Loucy (cell line): ENCODE data around the gene AFF1.
A peak's percentile ranks its signal among the peaks of the same experiment; 100 is the strongest.
"Not testable (repeated sequence)": the region's sequence is repeated elsewhere in the genome, so short reads cannot be mapped to it uniquely, and the experiment has no call there.

Experiments
- H2AFZ ChIP-seq: fragments of 200-600 bp; sonication (generic); 2 replicates; pipeline ENCODE4 v1.6.0; 2016; ENCODE audit warnings: antibody characterized with exemption, mild to moderate bottlenecking, low read length, moderate library complexity
- H3F3A ChIP-seq: fragments of 200-600 bp; 2 replicates; pipeline ENCODE4 v1.6.0; 2016; ENCODE audit warnings: antibody characterized with exemption, low read depth, mild to moderate bottlenecking
- H3K27me3 ChIP-seq: fragments of 200-600 bp; sonication (generic); 2 replicates; pipeline ENCODE4 v1.6.1; 2014; ENCODE audit warnings: low read length, mild to moderate bottlenecking; ENCODE audit not compliant: insufficient read depth, poor library complexity, severe bottlenecking
- H3K36me3 ChIP-seq: fragments of 200-600 bp; sonication (generic); 2 replicates; pipeline ENCODE4 v1.6.1; 2016; ENCODE audit warnings: low read length; ENCODE audit not compliant: insufficient read depth
- H3K4me1 ChIP-seq: fragments of 200-600 bp; sonication (generic); 2 replicates; pipeline ENCODE4 v1.5.1; 2014; ENCODE audit warnings: low read length, mild to moderate bottlenecking; ENCODE audit not compliant: insufficient read depth, poor library complexity, severe bottlenecking
- H3K4me2 ChIP-seq: fragments of 200-600 bp; sonication (generic); 2 replicates; pipeline ENCODE4 v1.6.0; 2014; ENCODE audit warnings: antibody characterized with exemption, low read length, low read depth, mild to moderate bottlenecking; ENCODE audit not compliant: poor library complexity, severe bottlenecking
- H3K4me3 ChIP-seq: fragments of 200-600 bp; sonication (generic); 2 replicates; pipeline ENCODE4 v1.5.1; 2014; ENCODE audit warnings: low read length, mild to moderate bottlenecking, mixed read lengths; ENCODE audit not compliant: poor library complexity, severe bottlenecking
- H3K79me2 ChIP-seq: fragments of 200-600 bp; sonication (generic); 2 replicates; pipeline ENCODE4 v1.6.1; 2014; ENCODE audit warnings: low read length; ENCODE audit not compliant: insufficient read depth
- H3K9ac ChIP-seq: fragments of 200-600 bp; sonication (generic); 2 replicates; pipeline ENCODE4 v1.6.0; 2014; ENCODE audit warnings: mild to moderate bottlenecking, low read depth, low read length, moderate library complexity; ENCODE audit not compliant: poor library complexity, severe bottlenecking
- H3K9me2 ChIP-seq: fragments of 200-600 bp; sonication (generic); replicated peaks from 2 replicates; pipeline ENCODE4 v1.6.1; 2016; ENCODE audit warnings: low read depth, low read length, mixed read lengths
- H3K9me3 ChIP-seq: fragments of 200-600 bp; sonication (generic); 2 replicates; pipeline ENCODE4 v1.6.1; 2014; ENCODE audit warnings: mild to moderate bottlenecking, antibody characterized with exemption, low read length, low read depth; ENCODE audit not compliant: insufficient read depth
- H4K20me1 ChIP-seq: fragments of 200-600 bp; sonication (generic); 2 replicates; pipeline ENCODE4 v1.6.0; 2014; ENCODE audit warnings: antibody characterized with exemption, low read length, mild to moderate bottlenecking; ENCODE audit not compliant: insufficient read depth, poor library complexity, severe bottlenecking
- EZH2phosphoT487 ChIP-seq: fragments of 200-600 bp; IDR thresholded peaks from 2 replicates; pipeline ENCODE4 v1.6.1; 2018; ENCODE audit warnings: antibody characterized with exemption, mild to moderate bottlenecking, moderate library complexity, borderline replicate concordance
- TF ChIP-seq, protein P1 (sequence below): fragments of 200-600 bp; sonication (generic); conservative IDR thresholded peaks from 2 replicates; pipeline ENCODE4 v1.5.1; 2014; ENCODE audit warnings: mild to moderate bottlenecking, antibody characterized with exemption, low read length

Gene AFF1

DNA sequence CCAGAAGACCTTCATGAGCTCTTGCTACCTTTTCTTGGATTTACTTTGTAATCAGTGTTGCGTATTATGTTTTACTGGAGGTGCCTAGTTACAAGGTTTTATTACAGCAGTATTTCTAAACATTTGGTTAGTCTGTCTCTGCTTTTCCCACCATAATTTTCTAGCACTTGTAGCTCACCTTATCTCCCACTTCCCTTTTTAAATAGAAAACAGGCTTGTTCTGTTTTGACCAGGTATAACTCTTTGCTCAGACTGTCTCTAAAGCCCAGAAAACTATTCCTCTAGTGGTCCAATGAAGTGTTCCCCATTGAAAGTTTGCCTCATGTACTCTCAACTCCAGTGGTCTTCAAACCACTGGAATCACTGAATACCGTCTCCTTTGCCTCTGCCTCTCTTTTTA is 43.9 kb downstream of the AFF1 start:
- no peaks in the 10 kb centered on the region for H3K36me3 ChIP-seq
- no peak overlapping the region for H3K9ac ChIP-seq
- no peak overlapping the region for H3K4me3 ChIP-seq
- H3K79me2 ChIP-seq, result peaks cover 76% of the 10 kb centered on the region
- no peaks in the 10 kb centered on the region for H4K20me1 ChIP-seq
- H2AFZ ChIP-seq, result no peak overlapping the region
- no peaks in the 10 kb centered on the region for H3K27me3 ChIP-seq
- no peak overlapping the region for H3K4me2 ChIP-seq
- no peaks in the 10 kb centered on the region for H3F3A ChIP-seq
- H3K4me1 ChIP-seq, result peaks cover 49% of the 10 kb centered on the region
- H3K9me2 ChIP-seq, result no peaks in the 10 kb centered on the region
- no peaks in the 10 kb centered on the region for H3K9me3 ChIP-seq
- TF ChIP-seq EZH2phosphoT487, result no peak
- TF ChIP-seq, protein P1, sequence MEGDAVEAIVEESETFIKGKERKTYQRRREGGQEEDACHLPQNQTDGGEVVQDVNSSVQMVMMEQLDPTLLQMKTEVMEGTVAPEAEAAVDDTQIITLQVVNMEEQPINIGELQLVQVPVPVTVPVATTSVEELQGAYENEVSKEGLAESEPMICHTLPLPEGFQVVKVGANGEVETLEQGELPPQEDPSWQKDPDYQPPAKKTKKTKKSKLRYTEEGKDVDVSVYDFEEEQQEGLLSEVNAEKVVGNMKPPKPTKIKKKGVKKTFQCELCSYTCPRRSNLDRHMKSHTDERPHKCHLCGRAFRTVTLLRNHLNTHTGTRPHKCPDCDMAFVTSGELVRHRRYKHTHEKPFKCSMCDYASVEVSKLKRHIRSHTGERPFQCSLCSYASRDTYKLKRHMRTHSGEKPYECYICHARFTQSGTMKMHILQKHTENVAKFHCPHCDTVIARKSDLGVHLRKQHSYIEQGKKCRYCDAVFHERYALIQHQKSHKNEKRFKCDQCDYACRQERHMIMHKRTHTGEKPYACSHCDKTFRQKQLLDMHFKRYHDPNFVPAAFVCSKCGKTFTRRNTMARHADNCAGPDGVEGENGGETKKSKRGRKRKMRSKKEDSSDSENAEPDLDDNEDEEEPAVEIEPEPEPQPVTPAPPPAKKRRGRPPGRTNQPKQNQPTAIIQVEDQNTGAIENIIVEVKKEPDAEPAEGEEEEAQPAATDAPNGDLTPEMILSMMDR, result no peak

DNA sequence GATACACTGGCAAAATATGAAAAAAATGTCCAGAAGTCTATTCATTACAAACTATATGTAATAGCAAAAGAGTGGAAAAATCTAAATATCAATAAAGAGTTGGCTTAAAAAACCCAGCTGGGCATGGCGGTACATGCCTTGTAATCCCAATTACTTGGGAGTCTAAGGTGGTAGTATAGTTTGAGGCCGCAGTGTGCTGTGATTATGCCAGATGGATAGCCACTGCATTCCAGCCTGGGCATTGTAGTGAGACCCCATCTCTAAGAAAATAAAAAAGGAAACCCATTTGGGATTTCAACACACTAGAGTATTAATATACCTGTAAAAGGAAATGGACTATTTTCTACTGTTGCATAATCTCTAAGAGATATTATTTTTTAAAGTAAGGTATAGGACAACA is 45.4 kb downstream of the AFF1 start:
- TF ChIP-seq, protein P1, result no peak
- TF ChIP-seq EZH2phosphoT487, result no peak
- Histone ChIP-seq H3K36me3 (no peaks in the 10 kb centered on the region), H3K9ac (no peak overlapping the region), H3K4me1 (peaks cover 37% of the 10 kb centered on the region), H3K9me3 (no peaks in the 10 kb centered on the region), H4K20me1 (no peaks in the 10 kb centered on the region), H3K4me3 (no peak overlapping the region), H3K79me2 (peaks cover 67% of the 10 kb centered on the region), H3K9me2 (no peaks in the 10 kb centered on the region), H3K4me2 (no peak overlapping the region), H3F3A (no peaks in the 10 kb centered on the region), H2AFZ (no peak overlapping the region), H3K27me3 (no peaks in the 10 kb centered on the region)

DNA sequence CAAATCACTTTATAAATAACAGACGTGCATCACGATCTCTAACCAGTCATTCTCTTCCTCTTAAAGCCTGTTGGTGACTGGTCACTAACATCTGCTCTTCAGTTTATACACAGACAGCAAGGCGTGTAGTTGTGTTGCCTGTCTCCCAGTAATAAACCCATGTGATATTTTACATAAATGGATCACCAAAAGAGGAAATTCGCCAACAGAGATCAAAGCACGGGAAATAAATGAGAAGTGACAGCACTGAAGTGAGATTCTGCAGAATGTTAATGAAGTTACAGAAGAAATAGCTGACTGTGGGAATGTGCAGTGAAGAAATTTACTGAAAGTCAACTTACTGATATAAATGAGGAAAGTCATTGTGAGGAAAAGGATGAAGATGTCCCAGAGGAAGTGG is 47.0 kb downstream of the AFF1 start:
- H3K4me2 ChIP-seq, result peak overlapping the region; percentile 53
- TF ChIP-seq, protein P1, result no peak
- no peak for TF ChIP-seq EZH2phosphoT487
- H3K4me1 ChIP-seq, result peaks cover 21% of the 10 kb centered on the region
- H3K9me2 ChIP-seq, result no peaks in the 10 kb centered on the region
- peaks cover 55% of the 10 kb centered on the region for H3K79me2 ChIP-seq
- no peaks in the 10 kb centered on the region for H3K27me3 ChIP-seq
- no peaks in the 10 kb centered on the region for H3K36me3 ChIP-seq
- H4K20me1 ChIP-seq, result no peaks in the 10 kb centered on the region
- H3K9me3 ChIP-seq, result no peaks in the 10 kb centered on the region
- no peak overlapping the region for H2AFZ ChIP-seq
- H3F3A ChIP-seq, result no peaks in the 10 kb centered on the region
- H3K9ac ChIP-seq, result no peak overlapping the region
- peak overlapping the region; percentile 5 for H3K4me3 ChIP-seq

DNA sequence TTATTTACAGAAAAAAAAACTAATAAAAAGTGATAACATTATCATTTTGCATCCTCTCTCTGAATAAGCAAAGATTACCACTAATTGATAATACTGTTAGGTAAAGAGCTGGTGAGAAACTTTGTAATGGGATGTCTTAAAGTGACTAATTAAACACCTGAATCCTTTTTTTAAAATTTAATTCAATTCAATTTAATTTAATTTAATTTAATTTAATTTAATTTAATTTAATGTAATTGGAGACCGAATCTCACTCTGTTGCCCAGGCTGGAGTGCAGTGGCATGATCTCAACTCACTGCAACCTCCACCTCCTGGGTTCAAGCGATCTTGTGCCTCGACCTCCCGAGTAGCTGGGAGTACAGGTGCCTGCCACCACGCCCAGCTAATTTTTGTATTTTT is 51.0 kb downstream of the AFF1 start:
- not testable (repeated sequence) for H3F3A ChIP-seq, H3K4me3 ChIP-seq, H3K36me3 ChIP-seq, H3K4me2 ChIP-seq, H3K9me2 ChIP-seq, H3K27me3 ChIP-seq, H3K9ac ChIP-seq, H4K20me1 ChIP-seq, H3K9me3 ChIP-seq, H2AFZ ChIP-seq
- Histone ChIP-seq H3K4me1 (peaks cover 15% of the 10 kb centered on the region), H3K79me2 (peaks cover 35% of the 10 kb centered on the region; the same call in 1 of the 2 replicates)

DNA sequence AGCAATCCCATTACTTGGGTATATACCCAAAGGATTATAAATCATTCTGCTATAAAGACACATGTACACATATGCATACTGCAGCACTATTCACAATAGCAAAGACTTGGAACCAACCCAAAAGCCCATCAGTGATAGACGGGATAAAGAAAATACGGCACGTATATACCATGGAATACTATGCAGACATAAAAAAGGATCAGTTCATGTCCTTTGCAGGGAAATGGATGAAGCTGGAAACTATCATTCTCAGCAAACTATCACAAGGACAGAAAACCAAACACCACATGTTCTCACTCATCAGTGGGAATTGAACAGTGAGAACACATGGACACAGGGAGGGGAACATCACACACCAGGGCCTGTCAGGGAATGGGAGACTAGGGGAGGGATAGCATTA is 54.8 kb downstream of the AFF1 start:
- H2AFZ ChIP-seq, H3K4me2 ChIP-seq, H4K20me1 ChIP-seq, H3K36me3 ChIP-seq, H3K4me3 ChIP-seq, H3K27me3 ChIP-seq, H3K9me2 ChIP-seq, H3K9me3 ChIP-seq, H3K4me1 ChIP-seq, H3F3A ChIP-seq, H3K9ac ChIP-seq: not testable (repeated sequence)
- peaks cover 36% of the 10 kb centered on the region; the same call in 1 of the 2 replicates for H3K79me2 ChIP-seq
